ENCODE data around the gene LMO1.
A peak's percentile ranks its signal among the peaks of the same experiment; 100 is the strongest.

Gene LMO1

DNA sequence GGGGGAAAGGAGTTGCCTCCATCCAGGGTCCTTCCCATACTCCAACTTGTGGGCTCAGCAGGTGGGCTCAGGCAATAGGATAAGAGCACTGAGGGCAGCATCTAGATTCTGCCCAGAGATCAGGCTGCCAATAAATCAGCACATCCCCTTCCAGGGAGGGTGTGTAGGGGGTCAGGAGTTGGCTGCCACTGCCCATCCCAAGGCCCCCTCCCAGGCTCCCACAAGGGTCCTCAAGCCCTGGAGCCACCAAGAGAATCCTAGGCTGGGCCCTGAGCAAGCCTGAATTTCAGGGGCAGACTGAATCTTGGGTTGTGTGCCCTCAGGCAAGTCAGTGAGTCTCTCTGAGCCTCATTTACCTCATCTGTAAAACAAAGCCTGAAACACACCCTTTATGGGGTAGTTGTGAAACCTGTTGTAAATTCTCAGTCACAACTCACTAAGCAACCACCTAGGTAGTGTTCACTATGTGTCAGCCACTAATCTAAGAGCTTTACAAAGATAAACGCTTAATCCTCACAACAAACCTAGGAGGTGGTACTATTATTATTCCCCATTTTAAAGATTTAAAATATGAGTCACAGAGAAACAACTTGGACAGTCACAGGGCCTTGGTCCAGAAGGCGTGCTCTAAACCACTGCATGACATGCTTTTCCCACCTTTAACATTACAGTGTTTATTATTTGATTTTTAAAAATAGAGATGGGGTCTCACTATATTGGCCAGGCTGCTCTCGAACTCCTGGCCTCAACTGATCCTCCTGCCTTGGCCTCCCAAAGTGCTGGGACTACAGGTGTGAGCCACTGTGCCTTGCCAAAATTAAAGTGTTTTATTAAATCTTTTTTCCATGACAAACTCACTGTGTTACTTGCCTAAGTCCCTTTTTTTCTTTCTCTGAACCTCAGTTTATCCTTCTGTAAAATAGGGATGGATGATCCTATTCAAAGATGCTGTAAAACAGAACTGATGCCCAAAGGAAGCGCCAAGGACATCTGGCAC is 36.2 kb downstream of the LMO1 start:
- DNase-seq (ENCODE audit: low read depth, low spot score), result no peak

GRCh38 chr11:8225589-8226036 is 38.1 kb downstream of the LMO1 start:
- DNase-seq (ENCODE audit: low read depth, low spot score), result no peak

GRCh38 chr11:8224711-8225110 is 39.0 kb downstream of the LMO1 start:
- DNase-seq (ENCODE audit: low read depth, low spot score), result no peak

- no peak for DNase-seq (ENCODE audit: low read depth, low spot score)
Measured at GRCh38 chr11:8224161-8224591, 39.5 kb downstream of the LMO1 start.

DNA sequence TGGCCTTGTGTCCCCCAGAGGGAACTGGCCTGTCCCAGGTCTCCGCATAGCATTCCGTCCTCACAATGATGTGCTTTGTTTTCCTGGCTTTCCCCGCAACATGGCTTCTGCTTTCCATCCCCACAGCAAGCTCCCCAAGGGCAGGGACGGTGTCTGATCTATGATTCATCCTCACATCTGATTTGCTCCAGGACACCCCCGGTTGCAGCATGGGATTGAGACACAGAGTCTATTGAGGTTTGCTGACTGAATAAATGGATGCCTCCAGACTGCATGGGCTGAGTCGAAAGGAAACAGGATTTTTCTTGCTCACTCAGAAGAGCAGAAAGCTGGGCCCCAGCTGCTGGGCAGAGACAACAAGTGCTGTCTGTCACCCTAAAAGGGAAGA is 40.2 kb downstream of the LMO1 start:
- DNase-seq (ENCODE audit: low read depth, low spot score), result no peak

DNA sequence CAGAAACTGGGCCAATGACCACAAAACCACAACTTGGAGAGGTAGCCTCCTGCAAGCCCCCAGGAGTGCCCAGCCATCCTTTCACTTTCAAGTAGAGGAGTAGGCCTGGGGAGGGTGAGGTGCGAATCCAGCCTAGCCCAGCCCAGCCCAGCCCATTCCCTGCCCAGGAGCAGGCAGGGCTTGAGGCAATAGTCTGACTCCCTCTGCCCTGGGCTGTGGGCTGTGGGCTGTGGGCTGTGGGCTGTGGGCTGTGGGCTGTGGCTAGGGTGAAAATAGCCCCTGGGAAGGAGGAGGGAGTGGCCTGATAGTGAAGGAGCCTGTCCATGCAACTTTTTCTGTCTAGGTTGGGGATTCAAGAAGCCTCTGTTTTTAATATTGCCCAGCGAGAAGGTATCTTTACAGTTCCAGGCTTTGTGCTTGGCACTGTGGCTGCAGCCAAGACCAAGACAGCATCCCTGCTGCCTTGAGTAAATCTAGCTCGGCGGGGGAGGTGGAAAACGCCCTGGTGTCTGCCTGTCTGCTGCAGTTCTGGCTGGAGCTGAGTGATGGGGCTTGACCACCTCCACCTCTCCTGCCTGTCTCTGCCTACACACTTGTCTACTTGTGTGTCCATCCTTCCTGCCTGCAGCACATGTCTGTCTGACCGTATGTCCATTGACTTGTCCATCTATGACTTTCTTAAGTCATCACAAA is 40.7 kb downstream of the LMO1 start:
- DNase-seq (ENCODE audit: low read depth, low spot score), result no peak

GRCh38 chr11:8221917-8222495 is 41.7 kb downstream of the LMO1 start:
- DNase-seq (ENCODE audit: low read depth, low spot score), result no peak

DNA sequence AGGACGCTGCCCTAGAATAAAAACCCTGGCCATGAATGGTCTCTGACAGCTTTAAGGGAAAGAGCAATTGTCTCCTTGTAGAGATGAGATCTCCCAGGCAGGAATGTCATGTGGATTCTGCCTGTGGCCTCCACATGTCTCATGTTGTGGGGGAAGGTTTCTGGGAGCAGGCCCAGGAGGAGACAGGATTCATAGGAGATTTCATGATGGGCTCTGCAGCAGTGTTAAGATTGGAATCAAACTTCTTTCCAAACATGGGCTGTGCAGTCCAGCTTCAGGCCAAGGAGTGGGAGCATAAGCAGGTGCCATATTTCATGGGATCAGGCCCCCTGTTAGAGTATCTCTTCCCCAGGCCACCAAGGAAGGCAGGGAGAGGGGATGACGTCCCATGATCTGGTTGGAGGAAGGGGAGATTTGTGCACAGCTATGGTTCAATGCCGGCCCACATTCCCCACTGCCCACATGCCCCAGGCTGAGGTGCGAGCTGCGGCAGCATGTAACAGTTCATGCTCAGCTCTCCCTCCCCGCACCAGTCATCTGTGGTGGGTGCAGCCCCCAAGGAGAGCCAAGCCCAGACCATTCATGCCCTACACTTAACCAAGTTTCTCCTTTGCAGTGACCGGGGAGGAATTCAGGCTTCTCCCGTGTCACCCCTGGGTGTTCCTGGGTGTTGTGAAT is 42.5 kb downstream of the LMO1 start:
- DNase-seq (ENCODE audit: low read depth, low spot score), result no peak

GRCh38 chr11:8220261-8221045 is 43.2 kb downstream of the LMO1 start:
- DNase-seq (ENCODE audit: low read depth, low spot score), result no peak

GRCh38 chr11:8219257-8220021 is 44.2 kb downstream of the LMO1 start:
- peak; percentile 13 for DNase-seq (ENCODE audit: low read depth, low spot score)

- no peak for DNase-seq (ENCODE audit: low read depth, low spot score)
Measured at GRCh38 chr11:8218840-8219239, 44.8 kb downstream of the LMO1 start.

DNA sequence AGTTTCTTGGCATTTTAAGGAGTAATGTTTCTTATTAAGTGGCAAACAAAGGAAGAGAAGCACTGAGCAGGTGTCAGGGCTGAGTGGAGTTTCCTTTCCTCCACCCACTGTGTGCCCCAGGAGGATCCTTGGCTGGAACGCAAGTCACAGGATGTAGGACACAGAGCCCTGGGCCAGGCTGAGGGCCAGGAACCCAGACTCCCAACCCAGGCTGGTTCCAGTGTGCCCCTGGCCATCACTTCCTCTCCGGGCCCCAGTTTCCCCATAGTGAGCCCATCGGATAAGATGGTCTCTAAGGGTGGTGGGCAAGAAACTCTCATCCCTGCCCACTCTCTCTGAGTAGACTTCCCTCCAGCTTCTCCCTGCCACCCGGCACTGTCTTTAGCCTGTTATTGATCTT is 45.3 kb downstream of the LMO1 start:
- DNase-seq (ENCODE audit: low read depth, low spot score), result no peak

- DNase-seq (ENCODE audit: low read depth, low spot score), result no peak
Measured at GRCh38 chr11:8217926-8218325, 45.8 kb downstream of the LMO1 start.

GRCh38 chr11:8217136-8217535 is 46.5 kb downstream of the LMO1 start:
- no peak for DNase-seq (ENCODE audit: low read depth, low spot score)

GRCh38 chr11:8213376-8213775 is 50.3 kb downstream of the LMO1 start:
- no peak for DNase-seq (ENCODE audit: low read depth, low spot score)

- no peak for DNase-seq (ENCODE audit: low read depth, low spot score)
Measured at GRCh38 chr11:8209208-8209807, 54.4 kb downstream of the LMO1 start.

- DNase-seq (ENCODE audit: low read depth, low spot score), result no peak
Measured at GRCh38 chr11:8207080-8208000, 56.3 kb downstream of the LMO1 start.

DNA sequence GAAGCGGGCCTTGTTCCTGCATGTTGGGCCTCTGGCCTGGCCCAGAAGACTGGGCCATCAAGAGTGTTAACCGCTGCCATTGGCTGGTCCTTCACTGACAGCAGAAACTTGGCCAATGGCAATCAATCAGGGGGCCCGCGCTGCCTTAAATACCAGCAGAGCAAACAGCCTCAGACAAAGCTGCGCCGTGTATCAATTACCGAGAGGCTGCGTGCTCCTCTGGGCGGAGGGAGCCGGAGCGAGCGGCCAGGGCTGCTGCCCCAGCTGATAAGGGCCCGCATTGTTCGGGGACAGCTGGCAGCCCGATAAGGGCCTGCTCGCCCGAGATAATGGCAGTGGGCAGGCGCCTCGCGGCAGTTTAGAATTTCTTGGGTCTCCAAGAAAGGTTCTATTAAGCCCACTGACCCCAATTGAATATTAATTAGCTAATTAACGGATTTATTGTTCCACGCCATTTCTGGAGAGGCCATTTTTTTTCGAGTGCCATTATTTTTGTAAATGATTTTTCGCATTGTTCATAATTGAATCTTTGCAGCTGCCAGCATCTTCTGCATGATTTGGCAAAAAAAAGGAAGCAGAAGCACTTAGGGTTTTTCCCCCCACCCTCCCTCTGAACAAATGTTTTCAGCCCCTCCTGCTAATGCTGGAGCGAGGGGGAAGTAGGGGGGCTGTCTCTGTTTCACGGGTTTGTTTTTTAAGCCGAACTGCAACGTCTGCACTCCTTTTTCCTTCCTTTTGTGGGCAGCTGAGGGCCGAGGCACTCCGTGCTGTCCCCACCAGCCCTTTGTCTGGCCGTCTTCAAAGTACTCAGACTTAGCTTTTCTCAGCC is 57.2 kb downstream of the LMO1 start:
- DNase-seq (ENCODE audit: low read depth, low spot score), result no peak
